HepG2 (cell line): ENCODE data around the gene CALML6. TPM values are rescaled to one million over a fixed set of nuclear protein-coding genes. Genes with fewer than 3 reads are reported as not detected.
A peak's percentile ranks its signal among the peaks of the same experiment; 100 is the strongest.

Source experiments
- ATM ChIP-seq: fragments of 450-650 bp; IDR thresholded peaks from 2 replicates; pipeline ENCODE4 v1.7.1; 2017; ENCODE audit warnings: mild to moderate bottlenecking, borderline replicate concordance
- CBX2 ChIP-seq, 2 experiments: fragments of 200-600 bp in 1 of 2; sonication (generic); formaldehyde crosslinking in 1 of 2; IDR thresholded peaks; 2 replicates each; pipeline versions ENCODE4 v1.7.0 to v1.8.1; 2018 to 2022; ENCODE audit warnings: low read depth in 2 of 2, low read length in 1 of 2, mild to moderate bottlenecking in 1 of 2, missing genetic modification reagents in 1 of 2
- ETV5 ChIP-seq: IDR thresholded peaks from 2 replicates; pipeline ENCODE4 v1.6.1; 2018; ENCODE audit warnings: missing biosample characterization, missing genetic modification reagents, inconsistent platforms, borderline replicate concordance
- HNRNPLL ChIP-seq: fragments of 200-400 bp; formaldehyde crosslinking; IDR thresholded peaks from 2 replicates; pipeline ENCODE4 v1.6.1; 2017; ENCODE audit warnings: mild to moderate bottlenecking, low read depth, low read length; ENCODE audit not compliant: poor library complexity, severe bottlenecking
- KAT2B ChIP-seq: fragments of 150-350 bp; IDR thresholded peaks from 2 replicates; pipeline ENCODE4 v1.6.1; 2014; ENCODE audit warnings: low read depth, low read length, borderline replicate concordance
- MIER2 ChIP-seq: IDR thresholded peaks from 2 replicates; pipeline ENCODE4 v1.6.1; 2016; ENCODE audit warnings: missing biosample characterization, missing genetic modification reagents
- NR2C2 ChIP-seq: sonication (generic); formaldehyde crosslinking; IDR thresholded peaks from 2 replicates; pipeline ENCODE4 v1.4.0; 2020; ENCODE audit warnings: missing genetic modification reagents, mild to moderate bottlenecking, moderate library complexity, borderline replicate concordance
- PAF1 ChIP-seq: IDR thresholded peaks from 2 replicates; pipeline ENCODE4 v1.6.1; 2016; ENCODE audit warnings: missing genetic modification reagents, missing compliant biosample characterization
- SALL1 ChIP-seq: sonication (generic); formaldehyde crosslinking; IDR thresholded peaks from 2 replicates; pipeline ENCODE4 v1.8.0; 2022; ENCODE audit warnings: mild to moderate bottlenecking, missing genetic modification reagents
- SAP130 ChIP-seq: IDR thresholded peaks from 2 replicates; pipeline ENCODE4 v1.6.1; 2016; ENCODE audit warnings: low read depth
- ZBTB42 ChIP-seq: sonication (generic); formaldehyde crosslinking; IDR thresholded peaks from 2 replicates; pipeline ENCODE4 v1.5.0; 2020; ENCODE audit warnings: mild to moderate bottlenecking, missing genetic modification reagents
- ZBTB7A ChIP-seq: sonication (generic); formaldehyde crosslinking; IDR thresholded peaks from 2 replicates; pipeline ENCODE4 v1.8.0; 2022; ENCODE audit warnings: mild to moderate bottlenecking, missing genetic modification reagents
- ZBTB7B ChIP-seq: sonication (generic); formaldehyde crosslinking; IDR thresholded peaks from 2 replicates; pipeline ENCODE4 v1.4.0; 2020; ENCODE audit warnings: missing genetic modification reagents
- ZFP36 ChIP-seq: fragments of 150-350 bp; IDR thresholded peaks from 2 replicates; pipeline ENCODE4 v1.6.1; 2018; ENCODE audit warnings: borderline replicate concordance, low read length, low read depth; ENCODE audit not compliant: partially characterized antibody
- ZFY ChIP-seq: sonication (generic); formaldehyde crosslinking; IDR thresholded peaks from 2 replicates; pipeline ENCODE4 v1.4.0; 2020; ENCODE audit warnings: missing genetic modification reagents
- ZKSCAN1 ChIP-seq: fragments of 150-350 bp; IDR thresholded peaks from 2 replicates; pipeline ENCODE4 v1.6.1; 2014; ENCODE audit warnings: low read length
- ZNF484 ChIP-seq: sonication (generic); formaldehyde crosslinking; IDR thresholded peaks from 2 replicates; pipeline ENCODE4 v1.5.1; 2020; ENCODE audit warnings: mild to moderate bottlenecking, low read depth, missing genetic modification reagents, borderline replicate concordance
- ZNF629 ChIP-seq: sonication (generic); formaldehyde crosslinking; conservative IDR thresholded peaks from 2 replicates; pipeline ENCODE4 v1.5.0; 2020; ENCODE audit warnings: missing genetic modification reagents
- polyA plus RNA-seq, 8 experiments: library from polyadenylated mRNA; depleted of rRNA in 3 of 8; stranded (reverse) in 7 of 8; unstranded in 1 of 8; fragments of >200 nt; fragmentation: Illumina TruSeq in 4 of 8; extraction: Trizol in 4 of 8; gene quantifications; 2 replicates each; pipeline versions ENCODE4 v1.2.1 to v1.2.3, GENCODE V29; 2011 to 2016; ENCODE audit warnings: low read depth in 4 of 8, missing spikeins in 1 of 8, mixed read lengths in 1 of 8; ENCODE audit not compliant: insufficient read depth in 1 of 8
- total RNA-seq, 5 experiments: library from RNA; depleted of rRNA; stranded (reverse); fragments of >200 nt; fragmentation: Illumina TruSeq; extraction: Trizol; gene quantifications; 2 replicates each; pipeline ENCODE4 v1.2.3, GENCODE V29; 2016; ENCODE audit warnings: low read depth in 1 of 5
- TF ChIP-seq, protein P1 (sequence below): sonication (generic); formaldehyde crosslinking; IDR thresholded peaks from 2 replicates; pipeline ENCODE4 v1.4.0; 2020; ENCODE audit warnings: mild to moderate bottlenecking, missing genetic modification reagents
- TF ChIP-seq, protein P2 (sequence below): sonication (generic); formaldehyde crosslinking; IDR thresholded peaks from 2 replicates; pipeline ENCODE4 v1.9.0; 2022; ENCODE audit warnings: missing genetic modification reagents, mild to moderate bottlenecking, borderline replicate concordance

Gene CALML6
- total and polyA plus RNA-seq, 2 of the 13 experiments (the other 11 are each of a cell fraction or from before 2014, with no cell fraction given), result 0.11 to 0.12 TPM

GRCh38 chr1:1959840-1960479 lies 44.9 kb downstream of the CALML6 start (continued):
- TF ChIP-seq, protein P1, sequence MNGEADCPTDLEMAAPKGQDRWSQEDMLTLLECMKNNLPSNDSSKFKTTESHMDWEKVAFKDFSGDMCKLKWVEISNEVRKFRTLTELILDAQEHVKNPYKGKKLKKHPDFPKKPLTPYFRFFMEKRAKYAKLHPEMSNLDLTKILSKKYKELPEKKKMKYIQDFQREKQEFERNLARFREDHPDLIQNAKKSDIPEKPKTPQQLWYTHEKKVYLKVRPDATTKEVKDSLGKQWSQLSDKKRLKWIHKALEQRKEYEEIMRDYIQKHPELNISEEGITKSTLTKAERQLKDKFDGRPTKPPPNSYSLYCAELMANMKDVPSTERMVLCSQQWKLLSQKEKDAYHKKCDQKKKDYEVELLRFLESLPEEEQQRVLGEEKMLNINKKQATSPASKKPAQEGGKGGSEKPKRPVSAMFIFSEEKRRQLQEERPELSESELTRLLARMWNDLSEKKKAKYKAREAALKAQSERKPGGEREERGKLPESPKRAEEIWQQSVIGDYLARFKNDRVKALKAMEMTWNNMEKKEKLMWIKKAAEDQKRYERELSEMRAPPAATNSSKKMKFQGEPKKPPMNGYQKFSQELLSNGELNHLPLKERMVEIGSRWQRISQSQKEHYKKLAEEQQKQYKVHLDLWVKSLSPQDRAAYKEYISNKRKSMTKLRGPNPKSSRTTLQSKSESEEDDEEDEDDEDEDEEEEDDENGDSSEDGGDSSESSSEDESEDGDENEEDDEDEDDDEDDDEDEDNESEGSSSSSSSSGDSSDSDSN (CRISPR knock-in tag), result peak; percentile 91
- no peak for TF ChIP-seq ZFP36
- TF ChIP-seq KAT2B, result no peak
- peak; percentile 91 for TF ChIP-seq SAP130
- TF ChIP-seq ZKSCAN1, result 0 out of 2 replicates have a peak, but pooled peaks have one; percentile 38
- TF ChIP-seq PAF1 (CRISPR knock-in tag), result no peak
- TF ChIP-seq ZBTB42, result no peak
- peak; percentile 90 for TF ChIP-seq ZBTB7A (CRISPR knock-in tag)
- 0 out of 2 replicates have a peak, but pooled peaks have one; percentile 47 for TF ChIP-seq ZBTB7B (CRISPR knock-in tag)
- peak; percentile 44 for TF ChIP-seq HNRNPLL
- TF ChIP-seq ETV5 (CRISPR knock-in tag), result peak; percentile 75; the same call in 1 of the 2 replicates
- TF ChIP-seq SALL1, result peak; percentile 88
- peak; percentile 57 for TF ChIP-seq ZFY (CRISPR knock-in tag)
- TF ChIP-seq, protein P2, sequence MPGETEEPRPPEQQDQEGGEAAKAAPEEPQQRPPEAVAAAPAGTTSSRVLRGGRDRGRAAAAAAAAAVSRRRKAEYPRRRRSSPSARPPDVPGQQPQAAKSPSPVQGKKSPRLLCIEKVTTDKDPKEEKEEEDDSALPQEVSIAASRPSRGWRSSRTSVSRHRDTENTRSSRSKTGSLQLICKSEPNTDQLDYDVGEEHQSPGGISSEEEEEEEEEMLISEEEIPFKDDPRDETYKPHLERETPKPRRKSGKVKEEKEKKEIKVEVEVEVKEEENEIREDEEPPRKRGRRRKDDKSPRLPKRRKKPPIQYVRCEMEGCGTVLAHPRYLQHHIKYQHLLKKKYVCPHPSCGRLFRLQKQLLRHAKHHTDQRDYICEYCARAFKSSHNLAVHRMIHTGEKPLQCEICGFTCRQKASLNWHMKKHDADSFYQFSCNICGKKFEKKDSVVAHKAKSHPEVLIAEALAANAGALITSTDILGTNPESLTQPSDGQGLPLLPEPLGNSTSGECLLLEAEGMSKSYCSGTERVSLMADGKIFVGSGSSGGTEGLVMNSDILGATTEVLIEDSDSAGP (CRISPR knock-in tag), result peak; percentile 78; the same call in 1 of the 2 replicates
- TF ChIP-seq NR2C2 (CRISPR knock-in tag), result peak; percentile 46; the same call in 1 of the 2 replicates
- TF ChIP-seq CBX2 (IDR thresholded peaks at IDR 0.05; ENCODE audit: low read depth, low read length), result no peak
- no peak for TF ChIP-seq CBX2 (CRISPR knock-in tag; IDR thresholded peaks at IDR 0.05; ENCODE audit: low read depth)
- 0 out of 2 replicates have a peak, but pooled peaks have one; percentile 27 for TF ChIP-seq ZNF629 (CRISPR knock-in tag)
- TF ChIP-seq ATM, result no peak
- TF ChIP-seq MIER2 (CRISPR knock-in tag), result no peak
- TF ChIP-seq ZNF484 (CRISPR knock-in tag), result no peak
